ENCODE results near the gene SOCS1. TPM values are rescaled to one million over a fixed set of nuclear protein-coding genes. Genes with fewer than 3 reads are reported as not detected.

The SOCS1 gene
- total and polyA plus RNA-seq, 4 donors = 13.8 to 39.7 (median 23.6) TPM

DNA sequence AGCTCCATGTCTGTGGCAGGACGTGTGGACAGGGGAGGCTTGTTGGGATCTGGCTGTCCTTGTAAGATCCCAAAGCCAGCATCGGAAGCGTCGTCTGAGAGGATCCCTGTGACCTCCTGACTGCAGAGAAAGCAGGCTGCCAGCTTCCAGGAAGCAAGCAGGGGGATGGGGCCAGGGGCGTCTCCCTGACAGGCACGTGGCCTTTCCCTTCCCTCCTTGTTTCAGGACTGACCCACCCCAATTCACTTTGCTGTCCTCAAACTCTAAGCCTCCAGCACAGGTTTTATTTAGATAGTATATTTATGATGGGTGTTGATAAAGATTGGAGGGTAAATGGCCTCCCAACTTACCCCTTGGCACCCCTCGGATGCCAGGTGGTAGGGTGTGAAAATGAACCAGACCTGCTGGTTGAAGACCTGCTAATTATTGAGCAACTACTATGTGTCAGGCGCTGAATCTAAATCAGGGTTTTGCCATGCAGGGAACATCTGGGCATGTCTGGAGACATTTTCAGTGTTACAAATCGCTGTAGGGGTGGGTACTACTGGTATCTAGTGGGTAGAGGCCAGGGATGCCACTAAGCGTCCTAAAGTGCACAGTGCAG is 24.5 kb downstream of the SOCS1 start:
- H3K27me3 ChIP-seq (ENCODE audit: control insufficient read depth in 3 of 3, insufficient read depth in 3 of 3, low read length in 2 of 3) = no peaks in the 10 kb centered on the region
- H3K4me1 ChIP-seq (ENCODE audit: control insufficient read depth in 5 of 5, insufficient read depth in 5 of 5, low read length in 5 of 5) = peaks cover 0 to 9% (median 0%) of the 10 kb centered on the region in 5 donors
- 82 to 86% methylated on average over 10 of the region's 10 CpGs for WGBS, 2 donors
- H3K9ac ChIP-seq (ENCODE audit: insufficient read depth in 1 of 2, low read length in 2 of 2) = no peak overlapping the region
- TF ChIP-seq, protein P1, sequence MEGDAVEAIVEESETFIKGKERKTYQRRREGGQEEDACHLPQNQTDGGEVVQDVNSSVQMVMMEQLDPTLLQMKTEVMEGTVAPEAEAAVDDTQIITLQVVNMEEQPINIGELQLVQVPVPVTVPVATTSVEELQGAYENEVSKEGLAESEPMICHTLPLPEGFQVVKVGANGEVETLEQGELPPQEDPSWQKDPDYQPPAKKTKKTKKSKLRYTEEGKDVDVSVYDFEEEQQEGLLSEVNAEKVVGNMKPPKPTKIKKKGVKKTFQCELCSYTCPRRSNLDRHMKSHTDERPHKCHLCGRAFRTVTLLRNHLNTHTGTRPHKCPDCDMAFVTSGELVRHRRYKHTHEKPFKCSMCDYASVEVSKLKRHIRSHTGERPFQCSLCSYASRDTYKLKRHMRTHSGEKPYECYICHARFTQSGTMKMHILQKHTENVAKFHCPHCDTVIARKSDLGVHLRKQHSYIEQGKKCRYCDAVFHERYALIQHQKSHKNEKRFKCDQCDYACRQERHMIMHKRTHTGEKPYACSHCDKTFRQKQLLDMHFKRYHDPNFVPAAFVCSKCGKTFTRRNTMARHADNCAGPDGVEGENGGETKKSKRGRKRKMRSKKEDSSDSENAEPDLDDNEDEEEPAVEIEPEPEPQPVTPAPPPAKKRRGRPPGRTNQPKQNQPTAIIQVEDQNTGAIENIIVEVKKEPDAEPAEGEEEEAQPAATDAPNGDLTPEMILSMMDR (IDR thresholded peaks at IDR 0.05; ENCODE audit: control extremely low read depth, extremely low read depth) = no peak
- peak in 2 of 3 donors; percentile 18 to 61 for DNase-seq
- no peaks in the 10 kb centered on the region for H3K9me3 ChIP-seq (ENCODE audit: control insufficient read depth in 4 of 4, insufficient read depth in 3 of 4, low read length in 3 of 4)
- no peak overlapping the region for H3K4me3 ChIP-seq
- no peaks in the 10 kb centered on the region for H3K36me3 ChIP-seq (ENCODE audit: control insufficient read depth in 4 of 4, insufficient read depth in 4 of 4, low read length in 4 of 4)
- H3K27ac ChIP-seq (ENCODE audit: low read depth in 1 of 2, low read length in 1 of 2) = no peak overlapping the region
- no peak for ATAC-seq (ENCODE audit: insufficient read depth, low FRiP score)

DNA sequence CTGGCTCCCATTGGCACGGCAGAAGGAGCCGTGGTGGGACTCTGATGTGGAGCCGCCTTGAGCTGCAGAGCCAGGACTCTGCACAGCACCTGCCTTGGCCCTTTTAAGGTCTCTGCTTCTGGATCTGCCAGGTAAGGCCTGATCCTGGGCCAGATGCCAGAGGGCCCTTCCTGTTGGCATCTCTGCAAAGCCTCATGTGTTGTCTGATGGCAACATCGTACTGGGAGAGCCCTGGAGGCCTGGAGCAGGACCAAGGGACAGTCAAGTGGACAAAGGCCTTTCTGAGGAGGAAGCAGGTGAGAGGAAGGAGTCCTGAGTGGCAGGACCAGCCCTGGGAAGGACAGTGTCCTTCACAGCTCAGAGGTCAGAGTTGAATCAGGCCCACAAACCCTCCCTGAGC is 26.1 kb downstream of the SOCS1 start:
- Histone ChIP-seq H3K9me3 (ENCODE audit: control insufficient read depth in 4 of 4, insufficient read depth in 3 of 4, low read length in 3 of 4) (no peaks in the 10 kb centered on the region), H3K4me1 (ENCODE audit: control insufficient read depth in 5 of 5, insufficient read depth in 5 of 5, low read length in 5 of 5) (peaks cover 0 to 17% (median 0%) of the 10 kb centered on the region in 5 donors), H3K27ac (ENCODE audit: low read depth in 1 of 2, low read length in 1 of 2) (no peak overlapping the region), H3K27me3 (ENCODE audit: control insufficient read depth in 3 of 3, insufficient read depth in 3 of 3, low read length in 2 of 3) (no peaks in the 10 kb centered on the region), H3K4me3 (no peak overlapping the region), H3K9ac (ENCODE audit: insufficient read depth in 1 of 2, low read length in 2 of 2) (no peak overlapping the region), H3K36me3 (ENCODE audit: control insufficient read depth in 4 of 4, insufficient read depth in 4 of 4, low read length in 4 of 4) (no peaks in the 10 kb centered on the region)
- DNase-seq = no peak
- ATAC-seq (ENCODE audit: insufficient read depth, low FRiP score) = no peak
- 79 to 81% methylated on average over 4 of the region's 4 CpGs for WGBS, 2 donors
- TF ChIP-seq, protein P1 (IDR thresholded peaks at IDR 0.05; ENCODE audit: control extremely low read depth, extremely low read depth) = no peak

DNA sequence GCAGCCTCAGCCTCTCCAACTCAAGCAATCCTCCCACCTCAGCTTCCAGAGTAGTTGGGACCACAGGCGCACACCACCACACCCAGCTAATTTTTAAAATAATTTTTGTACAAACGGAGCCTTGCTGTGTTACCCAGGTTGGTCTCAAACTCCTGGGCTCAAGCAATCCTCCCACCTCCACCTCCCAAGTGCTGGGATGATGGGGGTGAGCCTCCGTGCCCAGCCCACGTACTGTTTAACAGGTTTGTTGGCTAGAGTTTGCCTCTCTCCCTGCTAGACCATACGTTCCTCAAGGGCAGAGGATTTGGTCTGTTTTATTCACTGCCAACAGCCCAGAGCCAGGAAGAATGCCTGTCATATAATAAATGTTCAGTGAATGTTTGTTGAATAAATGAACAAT is 26.6 kb downstream of the SOCS1 start:
- no peak overlapping the region for H3K4me3 ChIP-seq
- no peak for DNase-seq
- H3K27me3 ChIP-seq (ENCODE audit: control insufficient read depth in 3 of 3, insufficient read depth in 3 of 3, low read length in 2 of 3) = no peaks in the 10 kb centered on the region
- no peaks in the 10 kb centered on the region for H3K9me3 ChIP-seq (ENCODE audit: control insufficient read depth in 4 of 4, insufficient read depth in 3 of 4, low read length in 3 of 4)
- H3K27ac ChIP-seq (ENCODE audit: low read depth in 1 of 2, low read length in 1 of 2) = no peak overlapping the region
- no peak for ATAC-seq (ENCODE audit: insufficient read depth, low FRiP score)
- TF ChIP-seq, protein P1 (IDR thresholded peaks at IDR 0.05; ENCODE audit: control extremely low read depth, extremely low read depth) = no peak
- no peak overlapping the region for H3K9ac ChIP-seq (ENCODE audit: insufficient read depth in 1 of 2, low read length in 2 of 2)
- peaks cover 0 to 17% (median 0%) of the 10 kb centered on the region in 5 donors for H3K4me1 ChIP-seq (ENCODE audit: control insufficient read depth in 5 of 5, insufficient read depth in 5 of 5, low read length in 5 of 5)
- WGBS, 2 donors = 89 to 95% methylated on average over 5 of the region's 5 CpGs
- H3K36me3 ChIP-seq (ENCODE audit: control insufficient read depth in 4 of 4, insufficient read depth in 4 of 4, low read length in 4 of 4) = no peaks in the 10 kb centered on the region
